Loucy (cell line): Measurements from ENCODE around the gene ATG7.
"Not testable (repeated sequence)": the region's sequence is repeated elsewhere in the genome, so short reads cannot be mapped to it uniquely, and the experiment has no call there.

Experiments
- H2AFZ ChIP-seq: fragments of 200-600 bp; sonication (generic); 2 replicates; pipeline ENCODE4 v1.6.0; 2016; ENCODE audit warnings: antibody characterized with exemption, mild to moderate bottlenecking, low read length, moderate library complexity
- H3F3A ChIP-seq: fragments of 200-600 bp; 2 replicates; pipeline ENCODE4 v1.6.0; 2016; ENCODE audit warnings: antibody characterized with exemption, low read depth, mild to moderate bottlenecking
- H3K27me3 ChIP-seq: fragments of 200-600 bp; sonication (generic); 2 replicates; pipeline ENCODE4 v1.6.1; 2014; ENCODE audit warnings: low read length, mild to moderate bottlenecking; ENCODE audit not compliant: insufficient read depth, poor library complexity, severe bottlenecking
- H3K36me3 ChIP-seq: fragments of 200-600 bp; sonication (generic); 2 replicates; pipeline ENCODE4 v1.6.1; 2016; ENCODE audit warnings: low read length; ENCODE audit not compliant: insufficient read depth
- H3K4me1 ChIP-seq: fragments of 200-600 bp; sonication (generic); 2 replicates; pipeline ENCODE4 v1.5.1; 2014; ENCODE audit warnings: low read length, mild to moderate bottlenecking; ENCODE audit not compliant: insufficient read depth, poor library complexity, severe bottlenecking
- H3K4me2 ChIP-seq: fragments of 200-600 bp; sonication (generic); 2 replicates; pipeline ENCODE4 v1.6.0; 2014; ENCODE audit warnings: antibody characterized with exemption, low read length, low read depth, mild to moderate bottlenecking; ENCODE audit not compliant: poor library complexity, severe bottlenecking
- H3K4me3 ChIP-seq: fragments of 200-600 bp; sonication (generic); 2 replicates; pipeline ENCODE4 v1.5.1; 2014; ENCODE audit warnings: low read length, mild to moderate bottlenecking, mixed read lengths; ENCODE audit not compliant: poor library complexity, severe bottlenecking
- H3K79me2 ChIP-seq: fragments of 200-600 bp; sonication (generic); 2 replicates; pipeline ENCODE4 v1.6.1; 2014; ENCODE audit warnings: low read length; ENCODE audit not compliant: insufficient read depth
- H3K9ac ChIP-seq: fragments of 200-600 bp; sonication (generic); 2 replicates; pipeline ENCODE4 v1.6.0; 2014; ENCODE audit warnings: mild to moderate bottlenecking, low read depth, low read length, moderate library complexity; ENCODE audit not compliant: poor library complexity, severe bottlenecking
- H3K9me2 ChIP-seq: fragments of 200-600 bp; sonication (generic); replicated peaks from 2 replicates; pipeline ENCODE4 v1.6.1; 2016; ENCODE audit warnings: low read depth, low read length, mixed read lengths
- H3K9me3 ChIP-seq: fragments of 200-600 bp; sonication (generic); 2 replicates; pipeline ENCODE4 v1.6.1; 2014; ENCODE audit warnings: mild to moderate bottlenecking, antibody characterized with exemption, low read length, low read depth; ENCODE audit not compliant: insufficient read depth
- H4K20me1 ChIP-seq: fragments of 200-600 bp; sonication (generic); 2 replicates; pipeline ENCODE4 v1.6.0; 2014; ENCODE audit warnings: antibody characterized with exemption, low read length, mild to moderate bottlenecking; ENCODE audit not compliant: insufficient read depth, poor library complexity, severe bottlenecking
- EZH2phosphoT487 ChIP-seq: fragments of 200-600 bp; IDR thresholded peaks from 2 replicates; pipeline ENCODE4 v1.6.1; 2018; ENCODE audit warnings: antibody characterized with exemption, mild to moderate bottlenecking, moderate library complexity, borderline replicate concordance
- TF ChIP-seq, protein P1 (sequence below): fragments of 200-600 bp; sonication (generic); conservative IDR thresholded peaks from 2 replicates; pipeline ENCODE4 v1.5.1; 2014; ENCODE audit warnings: mild to moderate bottlenecking, antibody characterized with exemption, low read length

Gene ATG7

DNA sequence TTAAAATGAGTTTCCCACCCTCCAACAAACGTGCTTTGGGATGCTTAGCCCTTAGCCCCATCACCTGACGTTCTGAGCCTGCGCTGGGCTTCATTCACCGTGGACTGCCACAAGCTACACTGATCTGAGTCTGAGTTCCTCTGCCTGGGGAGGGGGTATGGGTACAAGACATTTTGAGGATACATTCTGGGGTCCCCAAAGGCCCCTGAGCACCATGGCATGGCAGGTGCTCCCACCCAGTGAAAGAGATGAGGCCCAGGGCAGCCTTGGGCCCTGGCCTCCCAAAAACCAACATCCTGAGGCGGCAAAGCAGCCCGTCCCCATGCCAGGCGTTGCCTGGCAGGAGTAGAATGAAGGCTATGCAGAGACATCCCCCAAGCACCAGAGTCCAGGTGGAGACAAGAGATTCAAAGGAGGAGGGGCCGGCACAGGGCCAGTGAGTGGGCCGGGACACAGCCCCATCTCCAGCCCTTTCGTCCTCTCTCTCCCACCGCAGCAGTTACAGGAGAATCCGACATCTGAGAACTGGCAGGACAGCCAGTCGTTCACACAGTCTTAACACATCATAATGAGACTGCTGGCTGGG lies 297.1 kb downstream of the ATG7 start:
- Histone ChIP-seq H3K27me3 (no peaks in the 10 kb centered on the region), H3K4me3 (no peak overlapping the region), H3K79me2 (peaks cover 96% of the 10 kb centered on the region), H3K9me3 (no peaks in the 10 kb centered on the region), H2AFZ (no peak overlapping the region), H3F3A (no peaks in the 10 kb centered on the region), H3K9ac (no peak overlapping the region), H3K9me2 (no peaks in the 10 kb centered on the region), H4K20me1 (peaks cover 94% of the 10 kb centered on the region), H3K4me2 (no peak overlapping the region), H3K4me1 (no peaks in the 10 kb centered on the region), H3K36me3 (peaks cover 90% of the 10 kb centered on the region; the same call in 1 of the 2 replicates)
- no peak for TF ChIP-seq EZH2phosphoT487
- TF ChIP-seq, protein P1, sequence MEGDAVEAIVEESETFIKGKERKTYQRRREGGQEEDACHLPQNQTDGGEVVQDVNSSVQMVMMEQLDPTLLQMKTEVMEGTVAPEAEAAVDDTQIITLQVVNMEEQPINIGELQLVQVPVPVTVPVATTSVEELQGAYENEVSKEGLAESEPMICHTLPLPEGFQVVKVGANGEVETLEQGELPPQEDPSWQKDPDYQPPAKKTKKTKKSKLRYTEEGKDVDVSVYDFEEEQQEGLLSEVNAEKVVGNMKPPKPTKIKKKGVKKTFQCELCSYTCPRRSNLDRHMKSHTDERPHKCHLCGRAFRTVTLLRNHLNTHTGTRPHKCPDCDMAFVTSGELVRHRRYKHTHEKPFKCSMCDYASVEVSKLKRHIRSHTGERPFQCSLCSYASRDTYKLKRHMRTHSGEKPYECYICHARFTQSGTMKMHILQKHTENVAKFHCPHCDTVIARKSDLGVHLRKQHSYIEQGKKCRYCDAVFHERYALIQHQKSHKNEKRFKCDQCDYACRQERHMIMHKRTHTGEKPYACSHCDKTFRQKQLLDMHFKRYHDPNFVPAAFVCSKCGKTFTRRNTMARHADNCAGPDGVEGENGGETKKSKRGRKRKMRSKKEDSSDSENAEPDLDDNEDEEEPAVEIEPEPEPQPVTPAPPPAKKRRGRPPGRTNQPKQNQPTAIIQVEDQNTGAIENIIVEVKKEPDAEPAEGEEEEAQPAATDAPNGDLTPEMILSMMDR, result no peak

DNA sequence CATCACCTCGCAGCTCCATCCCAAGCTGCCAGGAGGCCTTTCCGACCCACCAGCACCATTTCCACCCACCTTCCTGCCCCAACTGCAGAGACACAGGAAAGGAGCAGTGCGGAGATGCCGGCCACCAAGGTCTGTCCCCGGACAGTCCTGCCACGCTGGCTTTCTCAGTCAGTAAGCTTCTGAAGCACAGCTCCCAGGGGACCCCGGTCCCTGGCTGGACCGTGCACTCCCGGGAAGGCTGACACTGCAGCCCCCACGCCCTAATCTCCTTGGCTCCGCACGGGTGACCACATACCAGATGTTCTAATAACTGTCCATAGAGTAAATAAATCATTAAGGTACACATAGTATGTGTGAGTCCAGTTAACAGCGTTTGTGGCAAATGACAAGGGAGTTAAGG lies 298.1 kb downstream of the ATG7 start:
- Histone ChIP-seq H3K36me3 (peaks cover 90% of the 10 kb centered on the region; the same call in 1 of the 2 replicates), H3K9me3 (no peaks in the 10 kb centered on the region), H2AFZ (no peak overlapping the region), H3K79me2 (peaks cover 99% of the 10 kb centered on the region), H3K4me2 (no peak overlapping the region), H3K27me3 (no peaks in the 10 kb centered on the region), H3F3A (no peaks in the 10 kb centered on the region), H3K4me1 (no peaks in the 10 kb centered on the region), H3K9me2 (no peaks in the 10 kb centered on the region), H3K9ac (no peak overlapping the region), H3K4me3 (no peak overlapping the region), H4K20me1 (peaks cover 94% of the 10 kb centered on the region)
- TF ChIP-seq, protein P1, result no peak
- TF ChIP-seq EZH2phosphoT487, result no peak

DNA sequence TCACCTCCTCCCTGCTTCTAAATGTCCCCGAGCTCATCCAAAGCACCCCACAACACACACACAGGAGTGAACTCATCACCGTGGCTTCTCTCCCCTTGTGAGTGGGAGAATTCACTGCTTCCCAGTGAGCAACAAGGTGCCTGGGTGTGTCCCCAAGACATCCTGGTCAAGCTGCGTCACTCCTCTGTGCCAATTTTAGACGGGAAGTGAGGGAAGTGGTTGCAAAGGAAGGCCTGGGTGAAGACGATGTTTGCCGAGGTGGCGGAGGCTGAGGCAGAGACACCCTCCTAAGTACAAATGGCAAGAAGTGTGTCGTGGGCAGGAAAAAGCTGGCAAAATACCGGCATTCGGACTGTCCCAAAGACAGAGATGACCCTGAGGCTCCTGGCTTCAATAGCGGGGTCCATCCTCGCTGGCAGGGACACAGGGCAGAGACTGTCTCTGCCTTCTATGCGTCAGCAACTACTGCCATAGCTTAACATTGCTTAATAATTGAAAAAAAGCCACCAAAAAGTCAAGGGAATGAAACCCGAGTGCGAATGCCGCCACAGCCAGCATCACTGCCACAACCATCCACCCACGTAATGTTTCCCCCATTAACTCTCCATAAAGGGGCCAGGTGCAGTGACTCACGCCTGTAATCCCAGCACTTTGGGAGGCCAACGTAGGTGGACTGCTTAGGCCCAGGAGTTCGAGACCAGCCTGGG lies 298.7 kb downstream of the ATG7 start:
- Histone ChIP-seq H3K9ac (no peak overlapping the region), H3K9me2 (no peaks in the 10 kb centered on the region), H3K79me2 (peaks cover 99% of the 10 kb centered on the region), H2AFZ (no peak overlapping the region), H3F3A (no peaks in the 10 kb centered on the region), H3K36me3 (peaks cover 90% of the 10 kb centered on the region; the same call in 1 of the 2 replicates), H3K4me3 (no peak overlapping the region), H3K4me1 (no peaks in the 10 kb centered on the region), H3K27me3 (no peaks in the 10 kb centered on the region), H3K4me2 (no peak overlapping the region), H3K9me3 (no peaks in the 10 kb centered on the region), H4K20me1 (peaks cover 94% of the 10 kb centered on the region)
- TF ChIP-seq, protein P1, result no peak
- TF ChIP-seq EZH2phosphoT487, result no peak

DNA sequence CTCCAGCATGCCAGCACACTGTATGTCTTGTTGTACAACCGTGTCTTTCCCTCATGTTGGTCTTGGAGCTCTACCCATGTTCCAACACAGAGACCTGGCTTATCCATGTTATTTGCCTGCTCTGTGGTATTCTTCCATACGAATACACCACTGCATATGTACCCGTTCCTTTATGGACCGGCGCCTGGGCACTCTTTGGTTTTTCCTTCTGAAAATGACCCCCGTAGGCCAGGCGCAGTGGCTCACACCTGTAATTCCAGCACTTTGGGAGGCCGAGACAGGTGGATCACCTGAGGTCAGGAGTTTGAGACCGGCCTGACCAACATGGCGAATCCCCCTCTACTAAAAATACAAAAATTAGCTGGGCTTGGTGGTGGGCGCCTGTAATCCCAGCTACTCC lies 300.5 kb downstream of the ATG7 start:
- not testable (repeated sequence) for H3K9me3 ChIP-seq, H3K27me3 ChIP-seq, H2AFZ ChIP-seq, H3K9ac ChIP-seq, H3K4me1 ChIP-seq, H3K9me2 ChIP-seq, H3K4me3 ChIP-seq, H3F3A ChIP-seq, H3K4me2 ChIP-seq
- Histone ChIP-seq H4K20me1 (peaks cover 91% of the 10 kb centered on the region), H3K79me2 (peaks cover 99% of the 10 kb centered on the region), H3K36me3 (peaks cover 78% of the 10 kb centered on the region; the same call in 1 of the 2 replicates)
